RCC 7860 (cell line): ENCODE data around the gene PREX1.
"Not testable (repeated sequence)": the region's sequence is repeated elsewhere in the genome, so short reads cannot be mapped to it uniquely, and the experiment has no call there.

Experiments used
- DNase-seq: peaks from one replicate; pipeline ENCODE4 v3.0.0-alpha.2; 2015; ENCODE audit warnings: low spot score
- FAIRE-seq: peaks from 2 replicates; lab custom pipeline; 2012; peaks lifted over from hg19 to GRCh38; lab: Jason Lieb, UNC

Gene PREX1

GRCh38 chr20:48813446-48813747 lies 14.4 kb downstream of the PREX1 start:
- no peak for DNase-seq

DNA sequence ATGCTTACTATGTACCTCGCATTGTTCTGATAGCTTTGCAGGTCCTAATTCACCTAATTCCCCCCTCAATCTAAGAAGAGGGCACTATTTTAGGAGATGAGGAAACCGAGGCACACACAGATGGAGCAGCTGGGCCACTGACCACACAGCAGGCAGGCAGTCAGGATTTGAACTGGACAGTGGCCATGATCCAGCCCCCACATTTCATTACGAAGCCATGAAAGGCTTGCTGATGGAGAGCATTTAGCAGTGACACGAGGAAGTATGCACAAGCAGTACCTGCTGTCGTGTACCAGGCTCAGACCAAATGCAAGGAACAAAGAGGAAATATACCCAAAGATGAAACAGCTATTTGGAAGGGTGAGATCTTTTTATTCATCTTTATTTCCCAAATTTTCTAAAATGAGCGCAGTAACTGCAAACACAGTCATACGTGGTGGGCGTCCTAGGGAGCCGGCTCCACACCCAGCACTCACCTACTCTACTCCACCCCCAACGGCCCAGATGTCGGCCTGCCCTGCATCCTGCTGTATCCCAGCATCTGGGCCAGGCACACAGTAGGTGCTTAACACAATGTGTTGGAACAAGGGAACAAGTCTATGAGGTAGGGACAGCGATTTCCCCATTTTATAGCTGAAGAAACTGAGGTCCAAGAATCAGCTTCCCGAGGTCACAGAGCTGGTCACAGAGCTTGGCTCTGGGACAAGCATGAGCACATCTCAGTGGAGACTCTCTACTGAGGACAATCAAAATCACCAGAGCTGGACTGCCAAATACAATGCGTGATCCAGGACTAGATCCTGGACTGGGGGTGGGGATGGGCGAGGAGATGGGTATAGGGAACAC lies 15.0 kb downstream of the PREX1 start:
- no peak for FAIRE-seq
- no peak for DNase-seq

More at GRCh38 chr20:48813446-48813747, 14.4 kb downstream of the PREX1 start:
- no peak for FAIRE-seq

DNA sequence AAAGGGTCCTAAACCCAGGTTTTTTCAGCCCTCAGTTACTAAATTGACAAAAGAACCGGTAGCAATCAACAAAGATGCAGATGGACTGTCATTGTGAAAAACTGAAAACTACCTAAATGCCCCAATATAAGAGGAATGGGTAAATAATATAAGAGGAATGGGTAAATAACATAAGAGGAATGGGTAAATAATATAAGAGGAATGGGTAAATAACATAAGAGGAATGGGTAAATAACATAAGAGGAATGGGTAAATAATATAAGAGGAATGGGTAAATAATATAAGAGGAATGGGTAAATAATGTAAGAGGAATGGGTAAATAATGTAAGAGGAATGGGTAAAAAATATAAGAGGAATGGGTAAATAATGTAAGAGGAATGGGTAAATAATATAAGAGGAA lies 15.7 kb downstream of the PREX1 start:
- FAIRE-seq, DNase-seq: not testable (repeated sequence)

DNA sequence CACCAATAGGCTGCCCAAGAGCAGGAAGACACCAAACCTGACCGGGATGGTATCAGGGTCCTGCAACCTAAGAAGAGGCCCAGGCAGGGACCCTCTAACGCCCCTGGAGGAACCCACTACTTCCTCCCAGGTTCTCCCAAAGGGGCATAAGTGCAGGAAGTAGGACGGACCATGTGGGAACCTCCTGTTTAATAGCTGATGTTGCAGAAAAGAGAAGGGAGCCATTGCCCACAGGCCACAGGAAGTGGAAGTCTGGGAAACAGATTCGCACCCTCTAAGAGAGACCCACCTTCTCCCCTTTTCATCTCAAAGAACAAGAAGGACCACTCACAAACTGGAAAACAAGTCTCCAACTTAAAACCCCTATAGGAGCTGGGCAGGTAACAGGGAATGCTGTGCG lies 18.1 kb downstream of the PREX1 start:
- FAIRE-seq (no peak), DNase-seq (no peak)

GRCh38 chr20:48808382-48809034 lies 19.3 kb downstream of the PREX1 start:
- FAIRE-seq (no peak), DNase-seq (no peak)

DNA sequence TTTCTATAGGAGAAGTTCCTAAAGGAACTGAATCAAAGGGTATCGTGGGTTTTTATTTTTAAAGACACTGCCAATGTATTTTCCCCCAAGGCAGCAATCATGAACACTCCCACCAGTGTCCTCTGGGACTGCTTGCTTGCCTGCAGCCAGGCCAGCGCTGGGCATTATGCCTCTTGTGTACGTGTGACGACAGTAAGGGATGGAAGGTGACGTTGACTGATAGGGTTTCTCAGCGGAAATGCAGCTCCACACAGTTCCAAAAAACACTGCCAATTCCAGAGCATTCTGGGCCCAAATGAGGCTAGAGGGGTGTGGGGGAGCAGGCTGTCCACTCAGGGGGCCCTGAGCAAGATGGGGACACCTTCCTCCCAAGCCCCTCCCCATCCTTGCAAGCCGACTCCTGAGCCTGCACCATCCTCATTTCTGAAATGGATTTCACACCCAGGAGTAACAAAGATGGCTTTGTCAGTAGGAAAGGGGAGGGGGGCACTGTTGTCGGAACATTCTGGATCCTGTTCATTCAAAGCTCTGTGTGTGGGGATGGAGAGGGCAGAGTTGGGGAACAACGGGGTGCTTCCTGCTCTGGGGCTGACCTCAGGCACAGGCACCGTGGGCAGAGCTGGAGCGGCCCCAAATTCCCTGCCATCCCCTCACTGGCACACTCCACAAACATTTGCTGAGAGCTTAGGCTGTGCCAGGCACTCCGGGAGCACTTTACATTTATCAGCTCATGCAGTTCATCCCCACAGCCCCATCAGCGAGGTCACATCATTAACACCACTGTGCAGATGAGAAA lies 20.0 kb downstream of the PREX1 start:
- FAIRE-seq (no peak), DNase-seq (no peak)

- DNase-seq (no peak), FAIRE-seq (no peak)
These were observed 20.7 kb downstream of the PREX1 start for GRCh38 chr20:48807051-48807450.

GRCh38 chr20:48805716-48806115 lies 22.1 kb downstream of the PREX1 start:
- no peak for FAIRE-seq

DNA sequence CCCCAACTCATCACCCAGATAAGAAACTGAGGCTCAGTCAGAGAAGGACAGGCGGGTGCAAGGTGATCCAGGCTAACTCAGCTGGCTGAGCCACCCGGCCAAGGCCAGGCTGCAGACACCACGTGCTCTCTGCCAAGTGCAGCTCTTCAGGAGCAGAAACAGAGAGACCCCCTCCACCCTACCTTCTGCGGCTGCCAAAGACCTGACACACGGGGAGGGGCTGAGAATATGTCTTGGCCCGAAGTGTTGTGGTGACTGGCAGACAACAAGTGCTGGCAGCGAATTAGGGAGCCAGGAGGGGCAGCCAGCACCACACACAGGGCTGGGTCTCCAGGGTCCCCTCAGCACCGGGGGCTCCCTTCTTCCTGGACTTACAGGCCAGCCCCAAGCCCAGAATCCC lies 22.5 kb downstream of the PREX1 start:
- DNase-seq, result no peak

More at GRCh38 chr20:48805716-48806115, 22.1 kb downstream of the PREX1 start:
- DNase-seq, result no peak

DNA sequence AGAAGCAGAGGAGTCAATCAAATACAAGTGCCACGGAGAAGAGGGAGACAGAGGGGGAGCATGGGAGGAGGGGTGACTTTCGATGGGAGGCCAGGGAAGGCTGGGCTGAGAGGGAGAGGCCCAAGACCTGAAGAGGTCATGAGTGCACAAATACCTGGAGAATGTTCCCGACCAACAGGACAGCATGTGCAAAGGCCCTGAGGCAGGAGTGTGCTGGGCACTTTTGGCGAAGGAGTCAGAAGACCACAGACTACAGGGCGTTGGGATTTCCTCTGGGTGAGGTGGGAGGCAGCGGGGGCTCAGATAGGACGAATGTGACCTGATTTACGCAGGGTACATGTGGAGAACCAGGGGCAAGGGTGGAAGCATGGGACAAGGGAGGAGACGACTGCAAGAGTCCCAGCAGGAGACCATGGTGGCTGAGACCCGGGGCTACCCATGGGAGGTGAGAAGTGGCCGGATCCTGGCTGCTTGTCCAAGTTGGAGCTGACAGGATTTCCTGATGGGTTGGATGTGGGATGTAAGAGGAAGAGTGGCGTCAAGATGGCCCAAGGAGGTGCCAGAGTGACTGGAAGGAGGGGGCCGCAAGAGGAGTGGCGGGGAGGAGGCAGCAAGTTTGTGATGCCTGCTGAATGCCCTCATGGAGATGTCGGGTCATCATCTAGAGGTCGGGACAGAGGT lies 23.4 kb downstream of the PREX1 start:
- no peak for DNase-seq

More for the DNA sequence above, 22.5 kb downstream of the PREX1 start:
- no peak for FAIRE-seq

GRCh38 chr20:48803176-48804053 lies 24.4 kb downstream of the PREX1 start:
- FAIRE-seq, result no peak
- no peak for DNase-seq

More for the DNA sequence above, 23.4 kb downstream of the PREX1 start:
- no peak for FAIRE-seq

- DNase-seq (no peak), FAIRE-seq (no peak)
These were observed 25.2 kb downstream of the PREX1 start for GRCh38 chr20:48802647-48803046.

DNA sequence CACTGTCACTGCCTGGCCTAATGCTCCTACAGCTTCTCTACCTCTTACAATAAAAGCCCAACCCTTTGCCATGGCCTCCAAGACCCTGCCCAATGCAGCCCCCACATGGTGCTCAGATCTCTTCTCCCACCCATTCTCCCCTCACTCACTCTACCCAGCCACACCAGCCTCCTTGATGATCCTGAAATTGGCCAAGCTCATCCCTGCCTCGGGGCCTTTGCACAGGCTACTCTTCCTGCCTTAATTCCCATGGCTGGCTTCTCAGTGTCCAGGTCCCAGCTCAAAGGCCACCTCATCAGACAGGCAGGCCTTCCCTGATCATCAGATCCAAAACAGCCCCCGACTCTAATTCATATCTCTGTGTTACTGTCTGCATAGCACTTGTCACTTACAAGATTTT lies 25.6 kb downstream of the PREX1 start:
- DNase-seq (no peak), FAIRE-seq (no peak)

GRCh38 chr20:48801197-48801596 lies 26.6 kb downstream of the PREX1 start:
- FAIRE-seq, result no peak
- no peak for DNase-seq

DNA sequence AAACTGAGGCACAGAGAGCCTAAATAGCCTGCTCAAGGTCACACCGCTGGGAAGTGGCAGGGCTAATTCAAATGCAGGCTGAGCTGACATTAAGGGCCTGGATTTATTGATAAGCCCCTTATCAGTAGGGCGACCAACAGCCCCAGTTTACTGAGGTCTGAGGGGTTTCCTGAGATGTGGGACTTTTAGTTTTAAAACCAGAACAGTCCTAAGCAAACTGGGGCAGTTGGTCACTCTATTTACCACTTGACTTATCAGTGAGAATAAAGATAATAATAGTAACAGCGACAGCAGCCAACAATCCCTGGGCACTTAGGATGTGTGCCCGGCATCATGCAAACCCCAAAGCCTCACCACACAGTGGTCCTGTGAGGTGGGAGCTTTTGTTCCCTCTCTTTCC lies 27.6 kb downstream of the PREX1 start:
- no peak for FAIRE-seq
- DNase-seq, result no peak

GRCh38 chr20:48799328-48800105 lies 28.3 kb downstream of the PREX1 start:
- DNase-seq, result no peak
- no peak for FAIRE-seq

- DNase-seq (no peak), FAIRE-seq (no peak)
These were observed 29.7 kb downstream of the PREX1 start for GRCh38 chr20:48797850-48798747.

DNA sequence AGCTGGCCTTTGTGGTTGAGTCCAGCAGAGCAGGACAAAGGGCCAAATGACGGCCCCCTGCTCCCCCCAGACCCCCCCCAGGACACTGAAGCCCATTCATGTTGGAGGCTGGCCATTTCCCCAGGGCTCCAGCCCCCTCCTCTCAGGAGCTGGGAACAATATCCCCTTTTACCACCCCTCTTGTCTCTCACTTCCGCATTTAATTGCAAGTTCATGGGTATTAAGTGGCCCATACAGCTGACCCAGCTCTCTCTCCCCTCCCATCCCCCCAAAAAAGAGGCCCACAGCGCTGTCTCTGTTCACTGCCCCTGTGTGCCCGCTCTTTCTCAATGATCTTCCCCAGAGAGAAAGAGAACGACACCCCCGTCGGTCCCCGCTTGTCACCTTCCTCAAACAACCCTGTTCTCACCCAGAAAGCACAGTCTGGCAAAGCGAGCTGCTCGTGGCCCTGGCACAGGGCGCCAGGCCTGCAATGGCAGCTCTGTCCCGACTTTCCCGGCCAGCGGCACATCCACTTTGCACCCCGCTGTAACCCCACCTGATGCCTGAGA lies 30.4 kb downstream of the PREX1 start:
- DNase-seq, result no peak
- no peak for FAIRE-seq
